Fibroblast of the aortic adventitia (primary cell): Measurements from ENCODE around the gene CHRD. TPM values are rescaled to one million over a fixed set of nuclear protein-coding genes. Genes with fewer than 3 reads are reported as not detected.
"Not testable (repeated sequence)": the region's sequence is repeated elsewhere in the genome, so short reads cannot be mapped to it uniquely, and the experiment has no call there.

Experiments
- DNase-seq: peaks from one replicate; pipeline ENCODE4 v3.0.0-alpha.2; 2010; ENCODE audit warnings: low read depth
- H3K4me3 ChIP-seq: 2 replicates; pipeline ENCODE4 v1.5.1; 2011; ENCODE audit warnings: low read depth, mild to moderate bottlenecking, control low read depth, low read length, moderate library complexity
- CTCF ChIP-seq: IDR thresholded peaks from 2 replicates; pipeline ENCODE4 v1.5.1; 2011; ENCODE audit warnings: mild to moderate bottlenecking, low read length, control low read depth, inconsistent platforms; ENCODE audit not compliant: insufficient read depth
- total RNA-seq: library from RNA; depleted of rRNA; stranded (reverse); fragments of >200 nt; gene quantifications from 2 replicates; pipeline ENCODE4 v1.2.3, GENCODE V29; 2012; ENCODE audit warnings: low replicate concordance

Gene CHRD
- total RNA-seq, 1 donor = 0.36 TPM

GRCh38 chr3:184335661-184336546, 44.0 kb upstream of the CHRD start:
- no peak for TF ChIP-seq CTCF
- H3K4me3 ChIP-seq = peak overlapping the region; percentile 77
- peak; percentile 75 for DNase-seq

GRCh38 chr3:184336547-184337398, 43.1 kb upstream of the CHRD start:
- DNase-seq = peak; percentile 81
- TF ChIP-seq CTCF = no peak
- H3K4me3 ChIP-seq = peak overlapping the region; percentile 77

- DNase-seq = peak; percentile 87
- H3K4me3 ChIP-seq = peak within 1 kb of the TSS; percentile 77
- no peak for TF ChIP-seq CTCF
Measured at GRCh38 chr3:184337399-184337714, 42.5 kb upstream of the CHRD start, which contains the start of gene FAM131A. Gene FAM131A, plus strand, starts transcription at chr3:184337600. Its CDS starts 31 bp downstream, at chr3:184337631.

GRCh38 chr3:184337981-184338380, 41.9 kb upstream of the CHRD start:
- no peak for TF ChIP-seq CTCF
- DNase-seq = no peak
- H3K4me3 ChIP-seq = peak overlapping the region; percentile 77

GRCh38 chr3:184338511-184338945, 41.3 kb upstream of the CHRD start:
- TF ChIP-seq CTCF = peak; percentile 35
- H3K4me3 ChIP-seq = peak overlapping the region; percentile 77
- peak; percentile 86 for DNase-seq

- no peak for DNase-seq
- TF ChIP-seq CTCF = no peak
- peak overlapping the region; percentile 77 for H3K4me3 ChIP-seq
Measured at GRCh38 chr3:184339001-184339400, 40.9 kb upstream of the CHRD start.

- H3K4me3 ChIP-seq, DNase-seq: not testable (repeated sequence)
Measured at GRCh38 chr3:184339451-184340135, 40.3 kb upstream of the CHRD start.
